ENCODE results near the gene GRM1. TPM values are rescaled to one million over a fixed set of nuclear protein-coding genes. Genes with fewer than 3 reads are reported as not detected.

Gene GRM1
- total and polyA plus RNA-seq, 5 donors from 2014 or later = 0.10 TPM; not detected in 4

GRCh38 chr6:146289816-146290588 is 261.1 kb downstream of the GRM1 start:
- H3K4me3 Mint-ChIP-seq = no peak overlapping the region
- no peaks in the 10 kb centered on the region for H3K27me3 ChIP-seq (ENCODE audit: control insufficient read depth, insufficient read depth, low read length)
- ATAC-seq (ENCODE audit: low read depth in 2 of 2) = no peak
- H3K27ac Mint-ChIP-seq = no peak overlapping the region
- no peak overlapping the region for H3K4me3 ChIP-seq (ENCODE audit: low read depth, low read length)
- no peaks in the 10 kb centered on the region for H3K36me3 Mint-ChIP-seq
- H3K4me1 ChIP-seq (ENCODE audit: control insufficient read depth, insufficient read depth, low read length, poor library complexity, severe bottlenecking) = no peaks in the 10 kb centered on the region
- no peaks in the 10 kb centered on the region for H3K4me1 Mint-ChIP-seq
- H3K9me3 Mint-ChIP-seq = peaks cover 0 to 7% (median 2%) of the 10 kb centered on the region in 7 donors
- H3K9me3 ChIP-seq (ENCODE audit: control insufficient read depth in 2 of 2, low read length in 2 of 2) = no peaks in the 10 kb centered on the region
- DNase-seq = no peak
- H3K36me3 ChIP-seq (ENCODE audit: control insufficient read depth, insufficient read depth, low read length) = no peaks in the 10 kb centered on the region
- no peak overlapping the region for H3K27ac ChIP-seq (ENCODE audit: insufficient read depth, low read length, poor library complexity, severe bottlenecking)
- no peaks in the 10 kb centered on the region for H3K27me3 Mint-ChIP-seq

GRCh38 chr6:146290589-146290901 is 261.7 kb downstream of the GRM1 start:
- Histone ChIP-seq H3K4me3 (ENCODE audit: low read depth, low read length) (no peak overlapping the region), H3K9me3 (ENCODE audit: control insufficient read depth in 2 of 2, low read length in 2 of 2) (no peaks in the 10 kb centered on the region), H3K4me1 (ENCODE audit: control insufficient read depth, insufficient read depth, low read length, poor library complexity, severe bottlenecking) (no peaks in the 10 kb centered on the region), H3K27ac (ENCODE audit: insufficient read depth, low read length, poor library complexity, severe bottlenecking) (no peak overlapping the region), H3K36me3 (ENCODE audit: control insufficient read depth, insufficient read depth, low read length) (no peaks in the 10 kb centered on the region), H3K27me3 (ENCODE audit: control insufficient read depth, insufficient read depth, low read length) (no peaks in the 10 kb centered on the region)
- DNase-seq (no peak), ATAC-seq (ENCODE audit: low read depth in 2 of 2) (no peak)
- Mint-ChIP-seq H3K4me1 (no peaks in the 10 kb centered on the region), H3K27ac (no peak overlapping the region), H3K27me3 (no peaks in the 10 kb centered on the region), H3K9me3 (peaks cover 0 to 7% (median 2%) of the 10 kb centered on the region in 7 donors), H3K36me3 (no peaks in the 10 kb centered on the region), H3K4me3 (no peak overlapping the region)

- no peak for DNase-seq
- H3K36me3 Mint-ChIP-seq = no peaks in the 10 kb centered on the region
- no peaks in the 10 kb centered on the region for H3K9me3 ChIP-seq (ENCODE audit: control insufficient read depth in 2 of 2, low read length in 2 of 2)
- no peak overlapping the region for H3K27ac Mint-ChIP-seq
- no peaks in the 10 kb centered on the region for H3K4me1 ChIP-seq (ENCODE audit: control insufficient read depth, insufficient read depth, low read length, poor library complexity, severe bottlenecking)
- H3K27me3 ChIP-seq (ENCODE audit: control insufficient read depth, insufficient read depth, low read length) = no peaks in the 10 kb centered on the region
- H3K9me3 Mint-ChIP-seq = peaks cover 0 to 4% (median 2%) of the 10 kb centered on the region in 7 donors
- no peaks in the 10 kb centered on the region for H3K4me1 Mint-ChIP-seq
- H3K27me3 Mint-ChIP-seq = no peaks in the 10 kb centered on the region
- no peak overlapping the region for H3K27ac ChIP-seq (ENCODE audit: insufficient read depth, low read length, poor library complexity, severe bottlenecking)
- no peak for ATAC-seq (ENCODE audit: low read depth in 2 of 2)
- H3K4me3 ChIP-seq (ENCODE audit: low read depth, low read length) = no peak overlapping the region
- no peak overlapping the region for H3K4me3 Mint-ChIP-seq
- H3K36me3 ChIP-seq (ENCODE audit: control insufficient read depth, insufficient read depth, low read length) = no peaks in the 10 kb centered on the region
Observed at GRCh38 chr6:146292506-146292905, 263.6 kb downstream of the GRM1 start.

GRCh38 chr6:146295695-146296094 is 266.8 kb downstream of the GRM1 start:
- no peak for DNase-seq
- Mint-ChIP-seq H3K9me3 (peaks cover 0 to 5% (median 0%) of the 10 kb centered on the region in 7 donors), H3K36me3 (no peaks in the 10 kb centered on the region), H3K4me3 (no peak overlapping the region), H3K27ac (no peak overlapping the region), H3K27me3 (no peaks in the 10 kb centered on the region), H3K4me1 (no peaks in the 10 kb centered on the region)
- Histone ChIP-seq H3K27ac (ENCODE audit: insufficient read depth, low read length, poor library complexity, severe bottlenecking) (no peak overlapping the region), H3K4me1 (ENCODE audit: control insufficient read depth, insufficient read depth, low read length, poor library complexity, severe bottlenecking) (no peaks in the 10 kb centered on the region), H3K27me3 (ENCODE audit: control insufficient read depth, insufficient read depth, low read length) (no peaks in the 10 kb centered on the region), H3K36me3 (ENCODE audit: control insufficient read depth, insufficient read depth, low read length) (no peaks in the 10 kb centered on the region), H3K9me3 (ENCODE audit: control insufficient read depth in 2 of 2, low read length in 2 of 2) (no peaks in the 10 kb centered on the region), H3K4me3 (ENCODE audit: low read depth, low read length) (no peak overlapping the region)
- ATAC-seq (ENCODE audit: low read depth in 2 of 2) = no peak

GRCh38 chr6:146297815-146298214 is 269.0 kb downstream of the GRM1 start:
- Histone ChIP-seq H3K27me3 (ENCODE audit: control insufficient read depth, insufficient read depth, low read length) (no peaks in the 10 kb centered on the region), H3K9me3 (ENCODE audit: control insufficient read depth in 2 of 2, low read length in 2 of 2) (no peaks in the 10 kb centered on the region), H3K36me3 (ENCODE audit: control insufficient read depth, insufficient read depth, low read length) (no peaks in the 10 kb centered on the region), H3K27ac (ENCODE audit: insufficient read depth, low read length, poor library complexity, severe bottlenecking) (no peak overlapping the region), H3K4me3 (ENCODE audit: low read depth, low read length) (no peak overlapping the region), H3K4me1 (ENCODE audit: control insufficient read depth, insufficient read depth, low read length, poor library complexity, severe bottlenecking) (no peaks in the 10 kb centered on the region)
- ATAC-seq (ENCODE audit: low read depth in 2 of 2) (no peak), DNase-seq (no peak)
- Mint-ChIP-seq H3K9me3 (peaks cover 0 to 5% (median 0%) of the 10 kb centered on the region in 7 donors), H3K4me3 (no peak overlapping the region), H3K36me3 (no peaks in the 10 kb centered on the region), H3K27ac (no peak overlapping the region), H3K4me1 (no peaks in the 10 kb centered on the region), H3K27me3 (no peaks in the 10 kb centered on the region)

- no peak overlapping the region for H3K27ac ChIP-seq (ENCODE audit: insufficient read depth, low read length, poor library complexity, severe bottlenecking)
- DNase-seq (no peak), ATAC-seq (ENCODE audit: low read depth in 2 of 2) (no peak)
- H3K4me1 Mint-ChIP-seq = no peaks in the 10 kb centered on the region
- peaks cover 0 to 5% (median 1%) of the 10 kb centered on the region in 7 donors for H3K9me3 Mint-ChIP-seq
- H3K4me3 ChIP-seq (ENCODE audit: low read depth, low read length) = no peak overlapping the region
- H3K36me3 ChIP-seq (ENCODE audit: control insufficient read depth, insufficient read depth, low read length) = no peaks in the 10 kb centered on the region
- H3K27me3 Mint-ChIP-seq = no peaks in the 10 kb centered on the region
- no peaks in the 10 kb centered on the region for H3K27me3 ChIP-seq (ENCODE audit: control insufficient read depth, insufficient read depth, low read length)
- H3K9me3 ChIP-seq (ENCODE audit: control insufficient read depth in 2 of 2, low read length in 2 of 2) = no peaks in the 10 kb centered on the region
- no peaks in the 10 kb centered on the region for H3K4me1 ChIP-seq (ENCODE audit: control insufficient read depth, insufficient read depth, low read length, poor library complexity, severe bottlenecking)
- H3K36me3 Mint-ChIP-seq = no peaks in the 10 kb centered on the region
- no peak overlapping the region for H3K4me3 Mint-ChIP-seq
- no peak overlapping the region for H3K27ac Mint-ChIP-seq
Observed at GRCh38 chr6:146300521-146300920, 271.7 kb downstream of the GRM1 start.

GRCh38 chr6:146301764-146302163 is 272.9 kb downstream of the GRM1 start:
- no peak overlapping the region for H3K4me3 Mint-ChIP-seq
- ATAC-seq (ENCODE audit: low read depth in 2 of 2) (no peak), DNase-seq (no peak)
- Histone ChIP-seq H3K9me3 (ENCODE audit: control insufficient read depth in 2 of 2, low read length in 2 of 2) (no peaks in the 10 kb centered on the region), H3K27ac (ENCODE audit: insufficient read depth, low read length, poor library complexity, severe bottlenecking) (no peak overlapping the region), H3K27me3 (ENCODE audit: control insufficient read depth, insufficient read depth, low read length) (no peaks in the 10 kb centered on the region), H3K4me3 (ENCODE audit: low read depth, low read length) (no peak overlapping the region), H3K4me1 (ENCODE audit: control insufficient read depth, insufficient read depth, low read length, poor library complexity, severe bottlenecking) (no peaks in the 10 kb centered on the region), H3K36me3 (ENCODE audit: control insufficient read depth, insufficient read depth, low read length) (no peaks in the 10 kb centered on the region)
- peaks cover 0 to 6% (median 1%) of the 10 kb centered on the region in 7 donors for H3K9me3 Mint-ChIP-seq
- no peaks in the 10 kb centered on the region for H3K36me3 Mint-ChIP-seq
- H3K27ac Mint-ChIP-seq = no peak overlapping the region
- H3K27me3 Mint-ChIP-seq = no peaks in the 10 kb centered on the region
- no peaks in the 10 kb centered on the region for H3K4me1 Mint-ChIP-seq

GRCh38 chr6:146302994-146303393 is 274.1 kb downstream of the GRM1 start:
- Histone ChIP-seq H3K27me3 (ENCODE audit: control insufficient read depth, insufficient read depth, low read length) (no peaks in the 10 kb centered on the region), H3K36me3 (ENCODE audit: control insufficient read depth, insufficient read depth, low read length) (no peaks in the 10 kb centered on the region), H3K4me3 (ENCODE audit: low read depth, low read length) (no peak overlapping the region), H3K4me1 (ENCODE audit: control insufficient read depth, insufficient read depth, low read length, poor library complexity, severe bottlenecking) (no peaks in the 10 kb centered on the region), H3K9me3 (ENCODE audit: control insufficient read depth in 2 of 2, low read length in 2 of 2) (no peaks in the 10 kb centered on the region), H3K27ac (ENCODE audit: insufficient read depth, low read length, poor library complexity, severe bottlenecking) (no peak overlapping the region)
- DNase-seq (no peak), ATAC-seq (ENCODE audit: low read depth in 2 of 2) (no peak)
- H3K27ac Mint-ChIP-seq = no peak overlapping the region
- H3K4me1 Mint-ChIP-seq = no peaks in the 10 kb centered on the region
- peaks cover 0 to 6% (median 1%) of the 10 kb centered on the region in 7 donors for H3K9me3 Mint-ChIP-seq
- H3K36me3 Mint-ChIP-seq = no peaks in the 10 kb centered on the region
- no peak overlapping the region for H3K4me3 Mint-ChIP-seq
- H3K27me3 Mint-ChIP-seq = no peaks in the 10 kb centered on the region

Measured in CD4-positive, CD25-positive, alpha-beta regulatory T cell (primary cell).